HCT116 (cell line): ENCODE results near the gene B3GALNT2. TPM values are rescaled to one million over a fixed set of nuclear protein-coding genes. Genes with fewer than 3 reads are reported as not detected.

Experiments used
- ATAC-seq: fragments of 200-7000 bp; cut with Tn5 transposase; 2 replicates; pipeline ENCODE4 v1.9.1; 2020; ENCODE audit warnings: mild to moderate bottlenecking, moderate library complexity
- BruUV-seq: library from RNA; stranded (reverse); fragments of 400-500 nt; replicated peaks from 2 replicates; lab custom pipeline; 2021; lab: Mats Ljungman, UMichigan
- CTCF ChIA-PET: fragments of 300-600 bp; sonication (Branson Sonifier 250); formaldehyde crosslinking; loops from one replicate; lab custom pipeline; 2021; ENCODE audit warnings: antibody characterized with exemption; lab: Charles Lee
- POLR2A ChIA-PET: fragments of 300-600, 350-600 bp; sonication (Branson Sonifier 250); formaldehyde crosslinking; loops from one replicate; lab custom pipeline; 2021; ENCODE audit warnings: antibody characterized with exemption; lab: Charles Lee
- RAD21 ChIA-PET, 2 experiments: fragments of 300-600 bp; sonication (Branson Sonifier 250); formaldehyde crosslinking; loops; one replicate each; lab custom pipeline; 2023; ENCODE audit warnings: low total read pairs in 2 of 2; ENCODE audit not compliant: uncharacterized antibody in 2 of 2, unreplicated experiment in 2 of 2, low non-redundant PET in 1 of 2; lab: Charles Lee
- DNase-seq: peaks from one replicate; pipeline ENCODE4 v3.0.0-alpha.2; 2010; ENCODE audit warnings: low read depth, low spot score
- H2AFZ ChIP-seq: fragments of 200-600 bp; shearing (Covaris generic), sonication (generic); 2 replicates; pipeline ENCODE4 v1.6.1; 2017; ENCODE audit warnings: low read depth, mixed run types, mixed read lengths, antibody characterized with exemption, low read length; ENCODE audit not compliant: poor library complexity, severe bottlenecking
- H3K27ac ChIP-seq: 2 replicates; pipeline ENCODE4 v1.5.1; 2012; ENCODE audit warnings: low read depth, low read length
- H3K27me3 ChIP-seq: fragments of 200-600 bp; sonication (generic); 2 replicates; pipeline ENCODE4 v1.6.1; 2016; ENCODE audit warnings: mixed run types, low read length, mixed read lengths; ENCODE audit not compliant: insufficient read depth
- H3K36me3 ChIP-seq, 2 experiments: fragments of 200-500 bp in 1 of 2; fragments of 200-600 bp in 1 of 2; sonication (Bioruptor generic) in 1 of 2; sonication (generic) in 1 of 2; 2 replicates each; pipeline versions ENCODE4 v1.5.1 to v1.6.1; 2014 to 2016; ENCODE audit warnings: low read length in 2 of 2, inconsistent platforms in 1 of 2, mixed read lengths in 1 of 2, mixed run types in 1 of 2; ENCODE audit not compliant: insufficient read depth in 2 of 2, control insufficient read depth in 1 of 2
- H3K4me1 ChIP-seq, 2 experiments: fragments of 200-600 bp in 1 of 2; sonication (generic) in 1 of 2; 2 replicates each; pipeline versions ENCODE4 v1.5.1 to v1.6.1; 2012 to 2017; ENCODE audit warnings: low read length in 2 of 2, inconsistent platforms in 1 of 2, mild to moderate bottlenecking in 1 of 2, mixed read lengths in 1 of 2, mixed run types in 1 of 2, moderate library complexity in 1 of 2; ENCODE audit not compliant: insufficient read depth in 2 of 2, control insufficient read depth in 1 of 2
- H3K4me2 ChIP-seq: fragments of 200-600 bp; sonication (generic); 2 replicates; pipeline ENCODE4 v1.6.1; 2017; ENCODE audit warnings: mixed run types, low read length, mixed read lengths
- H3K4me3 ChIP-seq, 2 experiments: fragments of 200-600 bp in 1 of 2; sonication (generic) in 1 of 2; replicated peaks in 1 of 2; 2 replicates each; pipeline ENCODE4 v1.5.1; 2011 to 2016; ENCODE audit warnings: low read length in 2 of 2, control low read depth in 1 of 2, low read depth in 1 of 2, mild to moderate bottlenecking in 1 of 2, mixed read lengths in 1 of 2, mixed run types in 1 of 2
- H3K79me2 ChIP-seq: fragments of 200-600 bp; sonication (generic); 2 replicates; pipeline ENCODE4 v1.6.1; 2017; ENCODE audit warnings: mild to moderate bottlenecking, mixed run types, low read length, moderate library complexity, mixed read lengths; ENCODE audit not compliant: insufficient read depth
- H3K9ac ChIP-seq: fragments of 200-600 bp; sonication (generic); 2 replicates; pipeline ENCODE4 v1.6.1; 2016; ENCODE audit warnings: low read length, mixed read lengths
- H3K9me2 ChIP-seq: fragments of 200-600 bp; sonication (generic), shearing (Covaris generic); 2 replicates; pipeline ENCODE4 v1.6.1; 2017; ENCODE audit warnings: mixed run types, mild to moderate bottlenecking, moderate library complexity; ENCODE audit not compliant: insufficient read depth
- H3K9me3 ChIP-seq, 2 experiments: fragments of 200-500 bp in 1 of 2; fragments of 200-600 bp in 1 of 2; sonication (Bioruptor generic) in 1 of 2; sonication (generic) in 1 of 2; 2 replicates each; pipeline ENCODE4 v1.6.1; 2014 to 2017; ENCODE audit warnings: low read length in 2 of 2, mixed read lengths in 2 of 2, inconsistent platforms in 1 of 2, low read depth in 1 of 2, mild to moderate bottlenecking in 1 of 2, mixed run types in 1 of 2, moderate library complexity in 1 of 2; ENCODE audit not compliant: control insufficient read depth in 1 of 2, insufficient read depth in 1 of 2
- H4K20me1 ChIP-seq: fragments of 200-600 bp; sonication (generic), shearing (Covaris generic); 2 replicates; pipeline ENCODE4 v1.6.1; 2017; ENCODE audit warnings: mixed run types, mild to moderate bottlenecking, moderate library complexity; ENCODE audit not compliant: insufficient read depth
- CBX3 ChIP-seq: IDR thresholded peaks from 2 replicates; pipeline ENCODE4 v1.6.1; 2012; ENCODE audit warnings: low read depth
- CEBPB ChIP-seq: IDR thresholded peaks from 2 replicates; pipeline ENCODE4 v1.6.1; 2012; ENCODE audit warnings: low read depth
- EGR1 ChIP-seq: IDR thresholded peaks from 2 replicates; pipeline ENCODE4 v1.6.1; 2012; ENCODE audit warnings: low read depth
- JUND ChIP-seq: IDR thresholded peaks from 2 replicates; pipeline ENCODE4 v1.6.1; 2012
- POLR2A ChIP-seq: IDR thresholded peaks from 2 replicates; pipeline ENCODE4 v1.7.0; 2011; ENCODE audit warnings: borderline replicate concordance; ENCODE audit not compliant: insufficient read depth, insufficient read length; ENCODE audit errors: extremely low read depth
- POLR2AphosphoS5 ChIP-seq: IDR thresholded peaks from 2 replicates; pipeline ENCODE4 v1.6.1; 2011; ENCODE audit warnings: mild to moderate bottlenecking, low read depth, low read length, moderate library complexity
- RAD21 ChIP-seq: IDR thresholded peaks from 2 replicates; pipeline ENCODE4 v1.6.1; 2012; ENCODE audit warnings: low read depth, mild to moderate bottlenecking
- REST ChIP-seq: IDR thresholded peaks from 2 replicates; pipeline ENCODE4 v1.6.1; 2012; ENCODE audit warnings: low read depth
- SRF ChIP-seq: IDR thresholded peaks from 2 replicates; pipeline ENCODE4 v1.6.1; 2012; ENCODE audit warnings: low read depth
- TCF7L2 ChIP-seq: IDR thresholded peaks from 2 replicates; pipeline ENCODE4 v1.7.0; 2011; ENCODE audit warnings: borderline replicate concordance, inconsistent platforms; ENCODE audit not compliant: insufficient read depth, insufficient read length; ENCODE audit errors: extremely low read depth
- ZNF274 ChIP-seq: fragments of 200-500 bp; sonication (Bioruptor generic); IDR thresholded peaks from 2 replicates; pipeline ENCODE4 v1.6.1; 2014; ENCODE audit warnings: mild to moderate bottlenecking, low read depth, low read length, inconsistent platforms
- intact Hi-C: fragments of 100-400 bp; cut with micrococcal nuclease; formaldehyde crosslinking; loops from 2 replicates; pipeline ENCODE4 v1.10.0; 2022
- total RNA-seq: library from RNA; stranded (reverse); gene quantifications from one replicate; pipeline ENCODE4 v1.2.1, GENCODE V29; 2021; ENCODE audit not compliant: unreplicated experiment
- TF ChIP-seq, protein P1 (sequence below): IDR thresholded peaks from 2 replicates; pipeline ENCODE4 v1.6.1; 2011; ENCODE audit warnings: mild to moderate bottlenecking, low read length, moderate library complexity; ENCODE audit not compliant: insufficient replicate concordance; ENCODE audit errors: extremely low read depth
- TF ChIP-seq, protein P2 (sequence below): IDR thresholded peaks from 2 replicates; pipeline ENCODE4 v1.6.1; 2012

B3GALNT2 gene
- total RNA-seq, 1 experiment from 2014 or later: 36.8 TPM

GRCh38 chr1:235468004-235468403 is 36.2 kb downstream of the B3GALNT2 start (continued):
- TF ChIP-seq, protein P1, sequence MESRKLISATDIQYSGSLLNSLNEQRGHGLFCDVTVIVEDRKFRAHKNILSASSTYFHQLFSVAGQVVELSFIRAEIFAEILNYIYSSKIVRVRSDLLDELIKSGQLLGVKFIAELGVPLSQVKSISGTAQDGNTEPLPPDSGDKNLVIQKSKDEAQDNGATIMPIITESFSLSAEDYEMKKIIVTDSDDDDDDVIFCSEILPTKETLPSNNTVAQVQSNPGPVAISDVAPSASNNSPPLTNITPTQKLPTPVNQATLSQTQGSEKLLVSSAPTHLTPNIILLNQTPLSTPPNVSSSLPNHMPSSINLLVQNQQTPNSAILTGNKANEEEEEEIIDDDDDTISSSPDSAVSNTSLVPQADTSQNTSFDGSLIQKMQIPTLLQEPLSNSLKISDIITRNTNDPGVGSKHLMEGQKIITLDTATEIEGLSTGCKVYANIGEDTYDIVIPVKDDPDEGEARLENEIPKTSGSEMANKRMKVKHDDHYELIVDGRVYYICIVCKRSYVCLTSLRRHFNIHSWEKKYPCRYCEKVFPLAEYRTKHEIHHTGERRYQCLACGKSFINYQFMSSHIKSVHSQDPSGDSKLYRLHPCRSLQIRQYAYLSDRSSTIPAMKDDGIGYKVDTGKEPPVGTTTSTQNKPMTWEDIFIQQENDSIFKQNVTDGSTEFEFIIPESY: no peak
- TF ChIP-seq CBX3 (no peak), POLR2AphosphoS5 (no peak), REST (no peak), POLR2A (no peak), RAD21 (no peak), EGR1 (no peak), TCF7L2 (no peak)
- TF ChIP-seq, protein P2, sequence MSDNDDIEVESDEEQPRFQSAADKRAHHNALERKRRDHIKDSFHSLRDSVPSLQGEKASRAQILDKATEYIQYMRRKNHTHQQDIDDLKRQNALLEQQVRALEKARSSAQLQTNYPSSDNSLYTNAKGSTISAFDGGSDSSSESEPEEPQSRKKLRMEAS: no peak

GRCh38 chr1:235465066-235465465 is 39.2 kb downstream of the B3GALNT2 start:
- intact Hi-C loops: no loop called here
- DNase-seq (no peak), ATAC-seq (no peak)
- ChIA-PET POLR2A (no interaction called here), CTCF (no interaction called here), RAD21 (no interaction called here)
- H3K4me1 ChIP-seq: peaks cover 20 to 22% of the 10 kb centered on the region in 2 experiments
- no peaks in the 10 kb centered on the region for H3K27me3 ChIP-seq
- no peak overlapping the region for H3K9ac ChIP-seq
- no peaks in the 10 kb centered on the region for H4K20me1 ChIP-seq
- no TSS peak for BruUV-seq
- H3K4me3 ChIP-seq: no peak overlapping the region
- H3K27ac ChIP-seq: no peak overlapping the region
- no peak overlapping the region for H3K4me2 ChIP-seq
- H2AFZ ChIP-seq: no peak overlapping the region
- H3K9me2 ChIP-seq: no peaks in the 10 kb centered on the region
- no peaks in the 10 kb centered on the region for H3K9me3 ChIP-seq
- peaks cover 5 to 9% of the 10 kb centered on the region in 2 experiments; a peak in 1 of 4 replicates for H3K36me3 ChIP-seq
- no peaks in the 10 kb centered on the region for H3K79me2 ChIP-seq
- TF ChIP-seq SRF: no peak
- TF ChIP-seq JUND: no peak
- TF ChIP-seq CEBPB: no peak
- TF ChIP-seq REST: no peak
- TF ChIP-seq ZNF274: no peak
- TF ChIP-seq, protein P1: no peak
- no peak for TF ChIP-seq RAD21
